ENCODE measurements around the gene FEM1B.

FEM1B gene

GRCh38 chr15:68229386-68230156, 48.0 kb upstream of the FEM1B start, which contains the start of gene CLN6 (continued):
- TF ChIP-seq ZBTB21 (tag by site-specific recombination; IDR thresholded peaks at IDR 0.05) (no peak), ZSCAN4 (tag by site-specific recombination; IDR thresholded peaks at IDR 0.05) (no peak), ZNF768 (tag by site-specific recombination; IDR thresholded peaks at IDR 0.05) (no peak), BCL11A (tag by site-specific recombination; IDR thresholded peaks at IDR 0.05; ENCODE audit: low read depth) (no peak), MEIS1 (CRISPR knock-in tag; IDR thresholded peaks at IDR 0.05; ENCODE audit: borderline replicate concordance) (peak; percentile 41; the same call in 1 of the 2 replicates), KLF7 (tag by site-specific recombination; IDR thresholded peaks at IDR 0.05; ENCODE audit: borderline replicate concordance) (no peak), ZNF184 (tag by site-specific recombination; IDR thresholded peaks at IDR 0.05) (0 out of 2 replicates have a peak, but pooled peaks have one; percentile 31), FEZF1 (tag by site-specific recombination; IDR thresholded peaks at IDR 0.05) (no peak), ZNF202 (tag by site-specific recombination; IDR thresholded peaks at IDR 0.05; ENCODE audit: borderline replicate concordance) (no peak), ZNF530 (tag by site-specific recombination; IDR thresholded peaks at IDR 0.05; ENCODE audit: low read depth) (no peak), ZNF670 (tag by site-specific recombination; IDR thresholded peaks at IDR 0.05; ENCODE audit: low read depth) (no peak), ZNF404 (tag by site-specific recombination; IDR thresholded peaks at IDR 0.05) (no peak), ZNF521 (tag by site-specific recombination; IDR thresholded peaks at IDR 0.05) (no peak), ZNF555 (tag by site-specific recombination; conservative IDR thresholded peaks at IDR 0.05) (no peak), GLI4 (tag by site-specific recombination; IDR thresholded peaks at IDR 0.05) (no peak), SP7 (tag by site-specific recombination; IDR thresholded peaks at IDR 0.05) (0 out of 2 replicates have a peak, but pooled peaks have one; percentile 59), ZNF623 (tag by site-specific recombination; IDR thresholded peaks at IDR 0.05) (0 out of 2 replicates have a peak, but pooled peaks have one; percentile 13), GLI2 (tag by site-specific recombination; IDR thresholded peaks at IDR 0.05; ENCODE audit: borderline replicate concordance, low read depth) (no peak), ZNF266 (tag by site-specific recombination; IDR thresholded peaks at IDR 0.05; ENCODE audit: low read depth) (no peak), ZNF248 (tag by site-specific recombination; IDR thresholded peaks at IDR 0.05) (no peak), IKZF3 (tag by site-specific recombination; IDR thresholded peaks at IDR 0.05) (peak; percentile 80), ZNF621 (tag by site-specific recombination; IDR thresholded peaks at IDR 0.05) (no peak)
- TF ChIP-seq, protein P1, sequence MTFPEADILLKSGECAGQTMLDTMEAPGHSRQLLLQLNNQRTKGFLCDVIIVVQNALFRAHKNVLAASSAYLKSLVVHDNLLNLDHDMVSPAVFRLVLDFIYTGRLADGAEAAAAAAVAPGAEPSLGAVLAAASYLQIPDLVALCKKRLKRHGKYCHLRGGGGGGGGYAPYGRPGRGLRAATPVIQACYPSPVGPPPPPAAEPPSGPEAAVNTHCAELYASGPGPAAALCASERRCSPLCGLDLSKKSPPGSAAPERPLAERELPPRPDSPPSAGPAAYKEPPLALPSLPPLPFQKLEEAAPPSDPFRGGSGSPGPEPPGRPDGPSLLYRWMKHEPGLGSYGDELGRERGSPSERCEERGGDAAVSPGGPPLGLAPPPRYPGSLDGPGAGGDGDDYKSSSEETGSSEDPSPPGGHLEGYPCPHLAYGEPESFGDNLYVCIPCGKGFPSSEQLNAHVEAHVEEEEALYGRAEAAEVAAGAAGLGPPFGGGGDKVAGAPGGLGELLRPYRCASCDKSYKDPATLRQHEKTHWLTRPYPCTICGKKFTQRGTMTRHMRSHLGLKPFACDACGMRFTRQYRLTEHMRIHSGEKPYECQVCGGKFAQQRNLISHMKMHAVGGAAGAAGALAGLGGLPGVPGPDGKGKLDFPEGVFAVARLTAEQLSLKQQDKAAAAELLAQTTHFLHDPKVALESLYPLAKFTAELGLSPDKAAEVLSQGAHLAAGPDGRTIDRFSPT (tag by site-specific recombination; IDR thresholded peaks at IDR 0.05), result no peak
- TF ChIP-seq, protein P2, sequence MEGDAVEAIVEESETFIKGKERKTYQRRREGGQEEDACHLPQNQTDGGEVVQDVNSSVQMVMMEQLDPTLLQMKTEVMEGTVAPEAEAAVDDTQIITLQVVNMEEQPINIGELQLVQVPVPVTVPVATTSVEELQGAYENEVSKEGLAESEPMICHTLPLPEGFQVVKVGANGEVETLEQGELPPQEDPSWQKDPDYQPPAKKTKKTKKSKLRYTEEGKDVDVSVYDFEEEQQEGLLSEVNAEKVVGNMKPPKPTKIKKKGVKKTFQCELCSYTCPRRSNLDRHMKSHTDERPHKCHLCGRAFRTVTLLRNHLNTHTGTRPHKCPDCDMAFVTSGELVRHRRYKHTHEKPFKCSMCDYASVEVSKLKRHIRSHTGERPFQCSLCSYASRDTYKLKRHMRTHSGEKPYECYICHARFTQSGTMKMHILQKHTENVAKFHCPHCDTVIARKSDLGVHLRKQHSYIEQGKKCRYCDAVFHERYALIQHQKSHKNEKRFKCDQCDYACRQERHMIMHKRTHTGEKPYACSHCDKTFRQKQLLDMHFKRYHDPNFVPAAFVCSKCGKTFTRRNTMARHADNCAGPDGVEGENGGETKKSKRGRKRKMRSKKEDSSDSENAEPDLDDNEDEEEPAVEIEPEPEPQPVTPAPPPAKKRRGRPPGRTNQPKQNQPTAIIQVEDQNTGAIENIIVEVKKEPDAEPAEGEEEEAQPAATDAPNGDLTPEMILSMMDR (tag by site-specific recombination; IDR thresholded peaks at IDR 0.05), result peak; percentile 82
- TF ChIP-seq, protein P3, sequence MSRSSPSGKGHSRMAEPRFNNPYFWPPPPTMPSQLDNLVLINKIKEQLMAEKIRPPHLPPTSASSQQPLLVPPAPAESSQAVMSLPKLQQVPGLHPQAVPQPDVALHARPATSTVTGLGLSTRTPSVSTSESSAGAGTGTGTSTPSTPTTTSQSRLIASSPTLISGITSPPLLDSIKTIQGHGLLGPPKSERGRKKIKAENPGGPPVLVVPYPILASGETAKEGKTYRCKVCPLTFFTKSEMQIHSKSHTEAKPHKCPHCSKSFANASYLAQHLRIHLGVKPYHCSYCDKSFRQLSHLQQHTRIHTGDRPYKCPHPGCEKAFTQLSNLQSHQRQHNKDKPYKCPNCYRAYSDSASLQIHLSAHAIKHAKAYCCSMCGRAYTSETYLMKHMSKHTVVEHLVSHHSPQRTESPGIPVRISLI (tag by site-specific recombination; IDR thresholded peaks at IDR 0.05), result no peak
- TF ChIP-seq, protein P4, sequence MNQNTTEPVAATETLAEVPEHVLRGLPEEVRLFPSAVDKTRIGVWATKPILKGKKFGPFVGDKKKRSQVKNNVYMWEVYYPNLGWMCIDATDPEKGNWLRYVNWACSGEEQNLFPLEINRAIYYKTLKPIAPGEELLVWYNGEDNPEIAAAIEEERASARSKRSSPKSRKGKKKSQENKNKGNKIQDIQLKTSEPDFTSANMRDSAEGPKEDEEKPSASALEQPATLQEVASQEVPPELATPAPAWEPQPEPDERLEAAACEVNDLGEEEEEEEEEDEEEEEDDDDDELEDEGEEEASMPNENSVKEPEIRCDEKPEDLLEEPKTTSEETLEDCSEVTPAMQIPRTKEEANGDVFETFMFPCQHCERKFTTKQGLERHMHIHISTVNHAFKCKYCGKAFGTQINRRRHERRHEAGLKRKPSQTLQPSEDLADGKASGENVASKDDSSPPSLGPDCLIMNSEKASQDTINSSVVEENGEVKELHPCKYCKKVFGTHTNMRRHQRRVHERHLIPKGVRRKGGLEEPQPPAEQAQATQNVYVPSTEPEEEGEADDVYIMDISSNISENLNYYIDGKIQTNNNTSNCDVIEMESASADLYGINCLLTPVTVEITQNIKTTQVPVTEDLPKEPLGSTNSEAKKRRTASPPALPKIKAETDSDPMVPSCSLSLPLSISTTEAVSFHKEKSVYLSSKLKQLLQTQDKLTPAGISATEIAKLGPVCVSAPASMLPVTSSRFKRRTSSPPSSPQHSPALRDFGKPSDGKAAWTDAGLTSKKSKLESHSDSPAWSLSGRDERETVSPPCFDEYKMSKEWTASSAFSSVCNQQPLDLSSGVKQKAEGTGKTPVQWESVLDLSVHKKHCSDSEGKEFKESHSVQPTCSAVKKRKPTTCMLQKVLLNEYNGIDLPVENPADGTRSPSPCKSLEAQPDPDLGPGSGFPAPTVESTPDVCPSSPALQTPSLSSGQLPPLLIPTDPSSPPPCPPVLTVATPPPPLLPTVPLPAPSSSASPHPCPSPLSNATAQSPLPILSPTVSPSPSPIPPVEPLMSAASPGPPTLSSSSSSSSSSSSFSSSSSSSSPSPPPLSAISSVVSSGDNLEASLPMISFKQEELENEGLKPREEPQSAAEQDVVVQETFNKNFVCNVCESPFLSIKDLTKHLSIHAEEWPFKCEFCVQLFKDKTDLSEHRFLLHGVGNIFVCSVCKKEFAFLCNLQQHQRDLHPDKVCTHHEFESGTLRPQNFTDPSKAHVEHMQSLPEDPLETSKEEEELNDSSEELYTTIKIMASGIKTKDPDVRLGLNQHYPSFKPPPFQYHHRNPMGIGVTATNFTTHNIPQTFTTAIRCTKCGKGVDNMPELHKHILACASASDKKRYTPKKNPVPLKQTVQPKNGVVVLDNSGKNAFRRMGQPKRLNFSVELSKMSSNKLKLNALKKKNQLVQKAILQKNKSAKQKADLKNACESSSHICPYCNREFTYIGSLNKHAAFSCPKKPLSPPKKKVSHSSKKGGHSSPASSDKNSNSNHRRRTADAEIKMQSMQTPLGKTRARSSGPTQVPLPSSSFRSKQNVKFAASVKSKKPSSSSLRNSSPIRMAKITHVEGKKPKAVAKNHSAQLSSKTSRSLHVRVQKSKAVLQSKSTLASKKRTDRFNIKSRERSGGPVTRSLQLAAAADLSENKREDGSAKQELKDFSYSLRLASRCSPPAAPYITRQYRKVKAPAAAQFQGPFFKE (tag by site-specific recombination; IDR thresholded peaks at IDR 0.05; ENCODE audit: borderline replicate concordance), result 0 out of 2 replicates have a peak, but pooled peaks have one; percentile 35
- TF ChIP-seq, protein P5, sequence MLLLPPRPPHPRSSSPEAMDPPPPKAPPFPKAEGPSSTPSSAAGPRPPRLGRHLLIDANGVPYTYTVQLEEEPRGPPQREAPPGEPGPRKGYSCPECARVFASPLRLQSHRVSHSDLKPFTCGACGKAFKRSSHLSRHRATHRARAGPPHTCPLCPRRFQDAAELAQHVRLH (tag by site-specific recombination; IDR thresholded peaks at IDR 0.05), result no peak
